ENCODE measurements around the gene LEPR. TPM values are rescaled to one million over a fixed set of nuclear protein-coding genes. Genes with fewer than 3 reads are reported as not detected.

LEPR gene
- polyA plus RNA-seq, 4 donors: 0.54 to 6.6 (median 2.9) TPM; not detected in 1

GRCh38 chr1:65437616-65438015 is 17.1 kb downstream of the LEPR start:
- DNase-seq (no peak), FAIRE-seq (no peak)
- H3K9me3 ChIP-seq (ENCODE audit: control insufficient read depth in 2 of 2, insufficient read depth in 1 of 2, low read depth in 1 of 2, low read length in 1 of 2): no peaks in the 10 kb centered on the region
- H3K27ac ChIP-seq (ENCODE audit: low read depth in 1 of 3, low read length in 2 of 3): no peak overlapping the region
- H3K4me3 ChIP-seq (ENCODE audit: low read depth in 1 of 3, low read length in 3 of 3): no peak overlapping the region
- 96 to 98% (median 97%) methylated on average over 7 of the region's 7 CpGs for WGBS, 3 donors
- peaks cover 0 to 7% (median 4%) of the 10 kb centered on the region in 3 donors for H3K36me3 ChIP-seq (ENCODE audit: control insufficient read depth in 3 of 3, insufficient read depth in 2 of 3, low read depth in 1 of 3, low read length in 3 of 3)
- no peaks in the 10 kb centered on the region for H3K4me1 ChIP-seq (ENCODE audit: control insufficient read depth in 3 of 3, insufficient read depth in 2 of 3, low read depth in 1 of 3, low read length in 2 of 3)
- H3K27me3 ChIP-seq (ENCODE audit: control insufficient read depth in 3 of 3, insufficient read depth in 3 of 3, low read length in 3 of 3): no peaks in the 10 kb centered on the region

GRCh38 chr1:65440322-65440900 is 19.9 kb downstream of the LEPR start:
- Histone ChIP-seq H3K9me3 (ENCODE audit: control insufficient read depth in 2 of 2, insufficient read depth in 1 of 2, low read depth in 1 of 2, low read length in 1 of 2) (no peaks in the 10 kb centered on the region), H3K4me1 (ENCODE audit: control insufficient read depth in 3 of 3, insufficient read depth in 2 of 3, low read depth in 1 of 3, low read length in 2 of 3) (no peaks in the 10 kb centered on the region), H3K4me3 (ENCODE audit: low read depth in 1 of 3, low read length in 3 of 3) (no peak overlapping the region), H3K36me3 (ENCODE audit: control insufficient read depth in 3 of 3, insufficient read depth in 2 of 3, low read depth in 1 of 3, low read length in 3 of 3) (peaks cover 0 to 2% (median 0%) of the 10 kb centered on the region in 3 donors), H3K27me3 (ENCODE audit: control insufficient read depth in 3 of 3, insufficient read depth in 3 of 3, low read length in 3 of 3) (no peaks in the 10 kb centered on the region), H3K27ac (ENCODE audit: low read depth in 1 of 3, low read length in 2 of 3) (no peak overlapping the region)
- DNase-seq (no peak), FAIRE-seq (no peak)
- 78 to 86% (median 79%) methylated on average over 12 of the region's 12 CpGs for WGBS, 3 donors

- H3K4me1 ChIP-seq (ENCODE audit: control insufficient read depth in 3 of 3, insufficient read depth in 2 of 3, low read depth in 1 of 3, low read length in 2 of 3): no peaks in the 10 kb centered on the region
- no peak for FAIRE-seq
- H3K27ac ChIP-seq (ENCODE audit: low read depth in 1 of 3, low read length in 2 of 3): no peak overlapping the region
- peaks cover 0 to 2% (median 0%) of the 10 kb centered on the region in 3 donors for H3K36me3 ChIP-seq (ENCODE audit: control insufficient read depth in 3 of 3, insufficient read depth in 2 of 3, low read depth in 1 of 3, low read length in 3 of 3)
- no peak for DNase-seq
- WGBS, 3 donors: 58 to 81% (median 71%) methylated on average over 1 of the region's 1 CpG
- no peak overlapping the region for H3K4me3 ChIP-seq (ENCODE audit: low read depth in 1 of 3, low read length in 3 of 3)
- H3K9me3 ChIP-seq (ENCODE audit: control insufficient read depth in 2 of 2, insufficient read depth in 1 of 2, low read depth in 1 of 2, low read length in 1 of 2): no peaks in the 10 kb centered on the region
- no peaks in the 10 kb centered on the region for H3K27me3 ChIP-seq (ENCODE audit: control insufficient read depth in 3 of 3, insufficient read depth in 3 of 3, low read length in 3 of 3)
Measured at GRCh38 chr1:65440915-65441314, 20.4 kb downstream of the LEPR start.

- FAIRE-seq: no peak
- no peaks in the 10 kb centered on the region for H3K27me3 ChIP-seq (ENCODE audit: control insufficient read depth in 3 of 3, insufficient read depth in 3 of 3, low read length in 3 of 3)
- H3K4me3 ChIP-seq (ENCODE audit: low read depth in 1 of 3, low read length in 3 of 3): no peak overlapping the region
- no peaks in the 10 kb centered on the region for H3K4me1 ChIP-seq (ENCODE audit: control insufficient read depth in 3 of 3, insufficient read depth in 2 of 3, low read depth in 1 of 3, low read length in 2 of 3)
- H3K27ac ChIP-seq (ENCODE audit: low read depth in 1 of 3, low read length in 2 of 3): no peak overlapping the region
- 42 to 51% (median 47%) methylated on average over 3 of the region's 3 CpGs for WGBS, 3 donors
- no peaks in the 10 kb centered on the region for H3K9me3 ChIP-seq (ENCODE audit: control insufficient read depth in 2 of 2, insufficient read depth in 1 of 2, low read depth in 1 of 2, low read length in 1 of 2)
- peaks cover 0 to 2% (median 0%) of the 10 kb centered on the region in 3 donors for H3K36me3 ChIP-seq (ENCODE audit: control insufficient read depth in 3 of 3, insufficient read depth in 2 of 3, low read depth in 1 of 3, low read length in 3 of 3)
- no peak for DNase-seq
Measured at GRCh38 chr1:65441464-65441863, 21.0 kb downstream of the LEPR start.

- Histone ChIP-seq H3K36me3 (ENCODE audit: control insufficient read depth in 3 of 3, insufficient read depth in 2 of 3, low read depth in 1 of 3, low read length in 3 of 3) (no peaks in the 10 kb centered on the region), H3K4me1 (ENCODE audit: control insufficient read depth in 3 of 3, insufficient read depth in 2 of 3, low read depth in 1 of 3, low read length in 2 of 3) (no peaks in the 10 kb centered on the region), H3K27ac (ENCODE audit: low read depth in 1 of 3, low read length in 2 of 3) (no peak overlapping the region), H3K9me3 (ENCODE audit: control insufficient read depth in 2 of 2, insufficient read depth in 1 of 2, low read depth in 1 of 2, low read length in 1 of 2) (no peaks in the 10 kb centered on the region), H3K27me3 (ENCODE audit: control insufficient read depth in 3 of 3, insufficient read depth in 3 of 3, low read length in 3 of 3) (no peaks in the 10 kb centered on the region), H3K4me3 (ENCODE audit: low read depth in 1 of 3, low read length in 3 of 3) (no peak overlapping the region)
- WGBS, 3 donors: 89 to 95% (median 94%) methylated on average over 1 of the region's 1 CpG
- FAIRE-seq: no peak
- no peak for DNase-seq
Measured at GRCh38 chr1:65442442-65442841, 22.0 kb downstream of the LEPR start.

GRCh38 chr1:65443647-65444046 is 23.2 kb downstream of the LEPR start:
- Histone ChIP-seq H3K36me3 (ENCODE audit: control insufficient read depth in 3 of 3, insufficient read depth in 2 of 3, low read depth in 1 of 3, low read length in 3 of 3) (no peaks in the 10 kb centered on the region), H3K9me3 (ENCODE audit: control insufficient read depth in 2 of 2, insufficient read depth in 1 of 2, low read depth in 1 of 2, low read length in 1 of 2) (no peaks in the 10 kb centered on the region), H3K4me1 (ENCODE audit: control insufficient read depth in 3 of 3, insufficient read depth in 2 of 3, low read depth in 1 of 3, low read length in 2 of 3) (no peaks in the 10 kb centered on the region), H3K27me3 (ENCODE audit: control insufficient read depth in 3 of 3, insufficient read depth in 3 of 3, low read length in 3 of 3) (no peaks in the 10 kb centered on the region), H3K27ac (ENCODE audit: low read depth in 1 of 3, low read length in 2 of 3) (no peak overlapping the region), H3K4me3 (ENCODE audit: low read depth in 1 of 3, low read length in 3 of 3) (no peak overlapping the region)
- WGBS, 3 donors: 79 to 90% (median 82%) methylated on average over 2 of the region's 2 CpGs
- FAIRE-seq (no peak), DNase-seq (no peak)

GRCh38 chr1:65444128-65444640 is 23.7 kb downstream of the LEPR start:
- H3K27me3 ChIP-seq (ENCODE audit: control insufficient read depth in 3 of 3, insufficient read depth in 3 of 3, low read length in 3 of 3): no peaks in the 10 kb centered on the region
- 75 to 94% (median 83%) methylated on average over 5 of the region's 5 CpGs for WGBS, 3 donors
- no peak overlapping the region for H3K4me3 ChIP-seq (ENCODE audit: low read depth in 1 of 3, low read length in 3 of 3)
- no peak for FAIRE-seq
- no peak for DNase-seq
- no peaks in the 10 kb centered on the region for H3K36me3 ChIP-seq (ENCODE audit: control insufficient read depth in 3 of 3, insufficient read depth in 2 of 3, low read depth in 1 of 3, low read length in 3 of 3)
- no peak overlapping the region for H3K27ac ChIP-seq (ENCODE audit: low read depth in 1 of 3, low read length in 2 of 3)
- H3K4me1 ChIP-seq (ENCODE audit: control insufficient read depth in 3 of 3, insufficient read depth in 2 of 3, low read depth in 1 of 3, low read length in 2 of 3): no peaks in the 10 kb centered on the region
- no peaks in the 10 kb centered on the region for H3K9me3 ChIP-seq (ENCODE audit: control insufficient read depth in 2 of 2, insufficient read depth in 1 of 2, low read depth in 1 of 2, low read length in 1 of 2)

- Histone ChIP-seq H3K27ac (ENCODE audit: low read depth in 1 of 3, low read length in 2 of 3) (no peak overlapping the region), H3K9me3 (ENCODE audit: control insufficient read depth in 2 of 2, insufficient read depth in 1 of 2, low read depth in 1 of 2, low read length in 1 of 2) (no peaks in the 10 kb centered on the region), H3K27me3 (ENCODE audit: control insufficient read depth in 3 of 3, insufficient read depth in 3 of 3, low read length in 3 of 3) (no peaks in the 10 kb centered on the region), H3K4me1 (ENCODE audit: control insufficient read depth in 3 of 3, insufficient read depth in 2 of 3, low read depth in 1 of 3, low read length in 2 of 3) (no peaks in the 10 kb centered on the region), H3K4me3 (ENCODE audit: low read depth in 1 of 3, low read length in 3 of 3) (no peak overlapping the region), H3K36me3 (ENCODE audit: control insufficient read depth in 3 of 3, insufficient read depth in 2 of 3, low read depth in 1 of 3, low read length in 3 of 3) (no peaks in the 10 kb centered on the region)
- DNase-seq: no peak
- FAIRE-seq: no peak
- 98 to 100% (median 100%) methylated on average over 1 of the region's 1 CpG for WGBS, 3 donors
Measured at GRCh38 chr1:65445837-65446236, 25.4 kb downstream of the LEPR start.
